MCF 10A (cell line): ENCODE measurements around the gene PRKG1. TPM values are rescaled to one million over a fixed set of nuclear protein-coding genes. Genes with fewer than 3 reads are reported as not detected.

Experiments used
- BruUV-seq: library from RNA; stranded (reverse); fragments of 400-500 nt; replicated peaks from 2 replicates; lab custom pipeline; 2021; lab: Mats Ljungman, UMichigan
- CTCF ChIA-PET: fragments of 300-600 bp; sonication (Branson Sonifier 250); formaldehyde crosslinking; extraction: SDS; loops from one replicate; lab custom pipeline; 2021; ENCODE audit warnings: antibody characterized with exemption, inconsistent platforms; lab: Yijun Ruan, JAX
- POLR2A ChIA-PET: fragments of 300-600, 350-650 bp; sonication (Branson Sonifier 250); formaldehyde crosslinking; extraction: SDS; loops from one replicate; lab custom pipeline; 2020; ENCODE audit warnings: antibody characterized with exemption, inconsistent platforms; lab: Yijun Ruan, JAX
- DNase-seq: peaks from one replicate; pipeline ENCODE4 v3.0.0-alpha.2; 2018; ENCODE audit not compliant: unreplicated experiment
- H3K27ac Mint-ChIP-seq: one replicate; pipeline ENCODE4 v1.8.0; 2022; ENCODE audit warnings: mild to moderate bottlenecking, low read depth, mixed read lengths; ENCODE audit not compliant: unreplicated experiment
- H3K27me3 Mint-ChIP-seq: one replicate; pipeline ENCODE4 v1.8.0; 2022; ENCODE audit warnings: mixed read lengths; ENCODE audit not compliant: insufficient read depth, unreplicated experiment
- H3K36me3 Mint-ChIP-seq: one replicate; pipeline ENCODE4 v1.8.0; 2022; ENCODE audit warnings: mild to moderate bottlenecking, moderate library complexity, mixed read lengths; ENCODE audit not compliant: insufficient read depth, unreplicated experiment
- H3K4me1 Mint-ChIP-seq: one replicate; pipeline ENCODE4 v1.8.0; 2022; ENCODE audit warnings: mixed read lengths; ENCODE audit not compliant: insufficient read depth, unreplicated experiment
- H3K4me3 Mint-ChIP-seq: one replicate; pipeline ENCODE4 v1.8.0; 2022; ENCODE audit warnings: mild to moderate bottlenecking, moderate library complexity, mixed read lengths; ENCODE audit not compliant: unreplicated experiment
- H3K9me3 Mint-ChIP-seq: one replicate; pipeline ENCODE4 v1.8.0; 2022; ENCODE audit warnings: mixed read lengths; ENCODE audit not compliant: unreplicated experiment
- CTCF ChIP-seq: fragments of 200-600 bp; IDR thresholded peaks from one replicate; pipeline ENCODE4 v1.8.0; 2022; ENCODE audit warnings: antibody characterized with exemption, mild to moderate bottlenecking; ENCODE audit not compliant: unreplicated experiment
- intact Hi-C: fragments of 100-400 bp; cut with micrococcal nuclease; formaldehyde crosslinking; loops from 2 replicates; pipeline ENCODE4 v1.14.1; 2022
- total RNA-seq: library from RNA; stranded (reverse); gene quantifications from 2 replicates; pipeline ENCODE4 v1.2.3, GENCODE V29; 2022

The PRKG1 gene
- total RNA-seq, 1 experiment from 2014 or later = 0.09 TPM

GRCh38 chr10:51879238-51879637 is 805.0 kb downstream of the PRKG1 start:
- Mint-ChIP-seq H3K4me1 (no peaks in the 10 kb centered on the region), H3K27ac (peak overlapping the region; percentile 67), H3K27me3 (no peaks in the 10 kb centered on the region), H3K36me3 (no peaks in the 10 kb centered on the region), H3K9me3 (no peaks in the 10 kb centered on the region), H3K4me3 (no peak overlapping the region)
- CTCF ChIA-PET = no interaction called here
- intact Hi-C loops = no loop called here
- no TSS peak for BruUV-seq
- DNase-seq = peak; percentile 82
- TF ChIP-seq CTCF = no peak
- POLR2A ChIA-PET = interaction anchor here (0.7 kb wide), 1 partner anchor 241 kb away, joined by 3 read pairs; no protein-coding TSS in a partner anchor

- ChIA-PET CTCF (interaction anchor here (0.6 kb wide), 1 partner anchor 1096 kb away, joined by 3 read pairs; no protein-coding TSS in a partner anchor), POLR2A (no interaction called here)
- Mint-ChIP-seq H3K9me3 (no peaks in the 10 kb centered on the region), H3K4me1 (no peaks in the 10 kb centered on the region), H3K27me3 (no peaks in the 10 kb centered on the region), H3K27ac (no peak overlapping the region), H3K36me3 (no peaks in the 10 kb centered on the region), H3K4me3 (no peak overlapping the region)
- DNase-seq = no peak
- TF ChIP-seq CTCF = no peak
- intact Hi-C loops = no loop called here
- no TSS peak for BruUV-seq
These were observed 806.9 kb downstream of the PRKG1 start for GRCh38 chr10:51881213-51881612.

- Mint-ChIP-seq H3K9me3 (no peaks in the 10 kb centered on the region), H3K27ac (no peak overlapping the region), H3K4me3 (no peak overlapping the region), H3K36me3 (no peaks in the 10 kb centered on the region), H3K4me1 (no peaks in the 10 kb centered on the region), H3K27me3 (no peaks in the 10 kb centered on the region)
- ChIA-PET POLR2A (no interaction called here), CTCF (interaction anchor here (0.6 to 0.7 kb wide), 2 partner anchors 9 to 11 kb away, joined by 3 read pairs; no protein-coding TSS in a partner anchor)
- no TSS peak for BruUV-seq
- DNase-seq = no peak
- intact Hi-C loops = no loop called here
- TF ChIP-seq CTCF = no peak
These were observed 812.3 kb downstream of the PRKG1 start for GRCh38 chr10:51886438-51887068.

GRCh38 chr10:51888263-51888662 is 814.0 kb downstream of the PRKG1 start:
- no peak for DNase-seq
- Mint-ChIP-seq H3K4me3 (no peak overlapping the region), H3K27ac (no peak overlapping the region), H3K36me3 (no peaks in the 10 kb centered on the region), H3K4me1 (no peaks in the 10 kb centered on the region), H3K27me3 (no peaks in the 10 kb centered on the region), H3K9me3 (no peaks in the 10 kb centered on the region)
- POLR2A ChIA-PET = no interaction called here
- no TSS peak for BruUV-seq
- CTCF ChIA-PET = no interaction called here
- no peak for TF ChIP-seq CTCF
- intact Hi-C loops = no loop called here
